SK-N-SH (cell line): ENCODE data around the gene PEX14.

Experiments used
- CTCF ChIP-seq: fragments of 200-600 bp; sonication (generic); IDR thresholded peaks from 2 replicates; pipeline ENCODE4 v1.6.1; 2017; ENCODE audit warnings: antibody characterized with exemption, mild to moderate bottlenecking, moderate library complexity
- EP300 ChIP-seq, 2 experiments: IDR thresholded peaks; 2 replicates each; pipeline versions ENCODE4 v1.4.0 to v1.6.1; 2012; ENCODE audit warnings: borderline replicate concordance in 1 of 2, low read depth in 1 of 2, low read length in 1 of 2
- FOXM1 ChIP-seq: IDR thresholded peaks from 2 replicates; pipeline ENCODE4 v1.4.0; 2012; ENCODE audit warnings: low read depth, mild to moderate bottlenecking
- GATA2 ChIP-seq: sonication (generic); formaldehyde crosslinking; IDR thresholded peaks from 2 replicates; pipeline ENCODE4 v1.5.0; 2020; ENCODE audit warnings: mild to moderate bottlenecking, missing genetic modification reagents
- NRF1 ChIP-seq: IDR thresholded peaks from 2 replicates; pipeline ENCODE4 v1.6.1; 2012; ENCODE audit warnings: low read depth, mild to moderate bottlenecking, low read length
- POLR2AphosphoS5 ChIP-seq: IDR thresholded peaks from 2 replicates; pipeline ENCODE4 v1.6.1; 2012; ENCODE audit warnings: low read depth, low read length
- RAD21 ChIP-seq: IDR thresholded peaks from 2 replicates; pipeline ENCODE4 v1.6.1; 2012; ENCODE audit warnings: mild to moderate bottlenecking, low read length
- RCOR1 ChIP-seq: fragments of 150-350 bp; IDR thresholded peaks from 2 replicates; pipeline ENCODE4 v1.6.1; 2017; ENCODE audit warnings: antibody characterized with exemption, low read length
- REST ChIP-seq: IDR thresholded peaks from 2 replicates; pipeline ENCODE4 v1.6.1; 2012; ENCODE audit warnings: mild to moderate bottlenecking, low read depth, low read length, moderate library complexity
- RFX5 ChIP-seq: IDR thresholded peaks from 2 replicates; pipeline ENCODE4 v1.6.1; 2012; ENCODE audit warnings: mild to moderate bottlenecking, improper control_type of control experiment, low read length
- SIN3A ChIP-seq: IDR thresholded peaks from 2 replicates; pipeline ENCODE4 v1.6.1; 2012; ENCODE audit warnings: low read depth, mild to moderate bottlenecking, low read length, moderate library complexity, borderline replicate concordance
- TCF12 ChIP-seq: IDR thresholded peaks from 2 replicates; pipeline ENCODE4 v1.4.0; 2012
- USF2 ChIP-seq: fragments of 150-350 bp; IDR thresholded peaks from 2 replicates; pipeline ENCODE4 v1.6.1; 2017; ENCODE audit warnings: antibody characterized with exemption, low read length, low read depth, borderline replicate concordance
- YY1 ChIP-seq: IDR thresholded peaks from 2 replicates; pipeline ENCODE4 v1.4.0; 2012; ENCODE audit warnings: low read depth, mild to moderate bottlenecking

- TF ChIP-seq NRF1 (no peak), RFX5 (no peak), CTCF (no peak), YY1 (no peak), EP300 (IDR thresholded peaks at IDR 0.05; ENCODE audit: borderline replicate concordance in 1 of 2, low read depth in 1 of 2, low read length in 1 of 2) (no peak), FOXM1 (no peak), USF2 (no peak), RAD21 (no peak), REST (no peak), SIN3A (no peak), TCF12 (no peak), RCOR1 (no peak), POLR2AphosphoS5 (no peak), GATA2 (CRISPR knock-in tag) (no peak)
These were observed 20.7 kb downstream of the PEX14 start for GRCh38 chr1:10495475-10495817.
